WTC11 (cell line): Measurements from ENCODE around the gene AMIGO3. TPM values are rescaled to one million over a fixed set of nuclear protein-coding genes. Genes with fewer than 3 reads are reported as not detected.

Experiments
- ATAC-seq: fragments of 200-7000 bp; cut with Tn5 transposase; 2 replicates; pipeline ENCODE4 v1.10.0; 2021; ENCODE audit warnings: mild to moderate bottlenecking, moderate library complexity
- CTCF ChIA-PET: fragments of 300-600 bp; sonication (Branson Sonifier 250); formaldehyde crosslinking; loops from one replicate; lab custom pipeline; 2021; ENCODE audit warnings: antibody characterized with exemption; lab: Charles Lee
- POLR2A ChIA-PET: fragments of 350-600 bp; sonication (Branson Sonifier 250); formaldehyde crosslinking; loops from one replicate; lab custom pipeline; 2021; ENCODE audit warnings: antibody characterized with exemption; lab: Charles Lee
- DNase-seq: peaks from one replicate; pipeline ENCODE4 v3.0.0; 2021; ENCODE audit warnings: low spot score
- H3K27ac Mint-ChIP-seq: 2 replicates; pipeline ENCODE4 v1.8.0; 2021; ENCODE audit warnings: mixed read lengths
- H3K27me3 Mint-ChIP-seq: 2 replicates; pipeline ENCODE4 v1.8.0; 2021; ENCODE audit warnings: low read depth, mild to moderate bottlenecking, moderate library complexity, mixed read lengths
- H3K36me3 Mint-ChIP-seq: 2 replicates; pipeline ENCODE4 v1.8.0; 2021; ENCODE audit warnings: mixed read lengths
- H3K4me1 Mint-ChIP-seq: 2 replicates; pipeline ENCODE4 v1.8.0; 2022; ENCODE audit warnings: mixed read lengths
- H3K4me3 Mint-ChIP-seq: 2 replicates; pipeline ENCODE4 v1.8.0; 2021; ENCODE audit warnings: mild to moderate bottlenecking, moderate library complexity, mixed read lengths
- H3K9me3 Mint-ChIP-seq: 2 replicates; pipeline ENCODE4 v1.8.0; 2021; ENCODE audit warnings: mixed read lengths
- AR ChIP-seq: fragments of 250-450 bp; sonication (Bioruptor Pico); IDR thresholded peaks from 2 replicates; pipeline ENCODE4 v1.9.0; 2021; ENCODE audit warnings: mild to moderate bottlenecking
- ARID4B ChIP-seq: sonication (generic); formaldehyde crosslinking; IDR thresholded peaks from 2 replicates; pipeline ENCODE4 v1.8.0; 2023; ENCODE audit warnings: missing genetic modification reagents, mild to moderate bottlenecking, borderline replicate concordance
- ATF3 ChIP-seq: sonication (generic); formaldehyde crosslinking; conservative IDR thresholded peaks from 2 replicates; pipeline ENCODE4 v1.8.1; 2022; ENCODE audit warnings: mild to moderate bottlenecking, missing genetic modification reagents
- CREB1 ChIP-seq: sonication (generic); formaldehyde crosslinking; IDR thresholded peaks from 2 replicates; pipeline ENCODE4 v1.8.0; 2023; ENCODE audit warnings: mild to moderate bottlenecking, missing genetic modification reagents
- CTCF ChIP-seq: fragments of 200-600 bp; IDR thresholded peaks from 2 replicates; pipeline ENCODE4 v1.8.0; 2022; ENCODE audit warnings: antibody characterized with exemption
- MLX ChIP-seq: sonication (generic); formaldehyde crosslinking; IDR thresholded peaks from 2 replicates; pipeline ENCODE4 v1.8.1; 2023; ENCODE audit warnings: mild to moderate bottlenecking, missing genetic modification reagents, moderate library complexity
- MXD4 ChIP-seq: fragments of 250-450 bp; sonication (Bioruptor Pico); IDR thresholded peaks from 2 replicates; pipeline ENCODE4 v1.8.0; 2021; ENCODE audit warnings: mild to moderate bottlenecking, moderate library complexity, borderline replicate concordance
- NFATC4 ChIP-seq: fragments of 250-450 bp; sonication (Bioruptor Pico); IDR thresholded peaks from 2 replicates; pipeline ENCODE4 v1.9.0; 2021; ENCODE audit warnings: mild to moderate bottlenecking
- NR1H2 ChIP-seq: sonication (generic); formaldehyde crosslinking; IDR thresholded peaks from 2 replicates; pipeline ENCODE4 v1.9.0; 2021; ENCODE audit warnings: mild to moderate bottlenecking, moderate library complexity, missing genetic modification reagents
- NR3C1 ChIP-seq: sonication (generic); formaldehyde crosslinking; conservative IDR thresholded peaks from 2 replicates; pipeline ENCODE4 v1.8.1; 2023; ENCODE audit warnings: low read depth, mild to moderate bottlenecking, missing genetic modification reagents
- RORB ChIP-seq: fragments of 250-450 bp; sonication (Bioruptor Pico); IDR thresholded peaks from 2 replicates; pipeline ENCODE4 v1.9.0; 2021; ENCODE audit warnings: mild to moderate bottlenecking
- ZMAT4 ChIP-seq: fragments of 250-450 bp; sonication (Bioruptor Pico); IDR thresholded peaks from 2 replicates; pipeline ENCODE4 v1.9.0; 2021; ENCODE audit warnings: mild to moderate bottlenecking
- ZNF121 ChIP-seq: sonication (generic); formaldehyde crosslinking; IDR thresholded peaks from 2 replicates; pipeline ENCODE4 v1.8.0; 2023; ENCODE audit warnings: missing genetic modification reagents
- ZNF232 ChIP-seq: sonication (generic); formaldehyde crosslinking; IDR thresholded peaks from 2 replicates; pipeline ENCODE4 v1.8.0; 2022; ENCODE audit warnings: mild to moderate bottlenecking, missing genetic modification reagents
- ZNF423 ChIP-seq: fragments of 250-450 bp; sonication (Bioruptor Pico); IDR thresholded peaks from 2 replicates; pipeline ENCODE4 v2.1.2; 2022; ENCODE audit warnings: mild to moderate bottlenecking, moderate library complexity
- ZNF532 ChIP-seq: fragments of 250-450 bp; sonication (Bioruptor Pico); IDR thresholded peaks from 2 replicates; pipeline ENCODE4 v1.9.0; 2021; ENCODE audit warnings: mild to moderate bottlenecking, borderline replicate concordance
- total RNA-seq: library from RNA; stranded (reverse); gene quantifications from 3 replicates; pipeline ENCODE4 v1.2.3, GENCODE V29; 2021

Gene AMIGO3
- total RNA-seq, 1 experiment from 2014 or later, result 3.9 TPM

- TF ChIP-seq ATF3 (no peak), ZNF232 (CRISPR knock-in tag) (no peak)
Measured at GRCh38 chr3:49732597-49732996, 13.1 kb upstream of the AMIGO3 start (continued).

- Mint-ChIP-seq H3K4me3 (no peak overlapping the region), H3K36me3 (peaks cover 38% of the 10 kb centered on the region), H3K27ac (no peak overlapping the region), H3K27me3 (no peaks in the 10 kb centered on the region), H3K4me1 (no peaks in the 10 kb centered on the region), H3K9me3 (no peaks in the 10 kb centered on the region)
- ATAC-seq, result no peak
- no peak for DNase-seq
- CTCF ChIA-PET, result interaction anchor here (1.1 kb wide), 1 partner anchor 29 kb away, joined by 4 read pairs; no protein-coding TSS in a partner anchor
- POLR2A ChIA-PET, result no interaction called here
- no peak for TF ChIP-seq ZNF121
- no peak for TF ChIP-seq NR3C1
- TF ChIP-seq AR (CRISPR knock-in tag), result no peak
- no peak for TF ChIP-seq NR1H2
- no peak for TF ChIP-seq CTCF
- no peak for TF ChIP-seq RORB
- TF ChIP-seq NFATC4 (CRISPR knock-in tag), result no peak
- no peak for TF ChIP-seq CREB1
- TF ChIP-seq ARID4B, result no peak
- TF ChIP-seq ZNF532 (CRISPR knock-in tag), result no peak
- no peak for TF ChIP-seq ZMAT4
- no peak for TF ChIP-seq MLX (CRISPR knock-in tag)
- no peak for TF ChIP-seq ZNF423 (CRISPR knock-in tag)
- no peak for TF ChIP-seq MXD4
Measured at GRCh38 chr3:49729966-49730609, 10.6 kb upstream of the AMIGO3 start.
